ENCODE measurements around the gene LARGE1. TPM values are rescaled to one million over a fixed set of nuclear protein-coding genes. Genes with fewer than 3 reads are reported as not detected.

Gene LARGE1
- polyA plus RNA-seq, 3 donors, result 0.05 to 0.13 TPM; not detected in 1

- no peaks in the 10 kb centered on the region for H3K79me2 ChIP-seq (ENCODE audit: insufficient read depth, low read length)
- no peak overlapping the region for H3K27ac Mint-ChIP-seq
- WGBS (ENCODE audit: insufficient coverage), result 100% methylated on average over 1 of the region's 3 CpGs
- TF ChIP-seq CTCF (IDR thresholded peaks at IDR 0.05), result no peak
- no peaks in the 10 kb centered on the region for H3K9me3 ChIP-seq (replicated peaks in 1 of 2; ENCODE audit: control insufficient read depth in 1 of 2, insufficient read depth in 1 of 2, low read length in 2 of 2)
- no peak overlapping the region for H3K9ac ChIP-seq (ENCODE audit: insufficient read depth, low read length, poor library complexity, severe bottlenecking)
- H3K4me3 Mint-ChIP-seq, result no peak overlapping the region
- intact Hi-C loops (cut with micrococcal nuclease), result no loop called here
- H3K27me3 ChIP-seq (ENCODE audit: control insufficient read depth in 2 of 2, insufficient read depth in 2 of 2, low read length in 2 of 2), result no peaks in the 10 kb centered on the region
- H2AFZ ChIP-seq (ENCODE audit: insufficient read depth, low read depth, low read length, poor library complexity, severe bottlenecking), result no peak overlapping the region
- H3K4me2 ChIP-seq (replicated peaks; ENCODE audit: extremely low read depth, low read length, poor library complexity, severe bottlenecking), result no peak overlapping the region
- H3K36me3 ChIP-seq (replicated peaks in 1 of 2; ENCODE audit: control insufficient read depth in 1 of 2, insufficient read depth in 2 of 2, low read length in 2 of 2), result no peaks in the 10 kb centered on the region
- no peak for DNase-seq
- H4K20me1 ChIP-seq (ENCODE audit: insufficient read depth, low read length), result no peaks in the 10 kb centered on the region
- peaks cover 2 to 4% (median 2%) of the 10 kb centered on the region in 3 donors for H3K27me3 Mint-ChIP-seq (ENCODE audit: low read depth in 3 of 3)
- H3K9me3 Mint-ChIP-seq, result peaks cover 0 to 4% (median 0%) of the 10 kb centered on the region in 7 donors
- H3K36me3 Mint-ChIP-seq, result no peaks in the 10 kb centered on the region
- H3K4me1 Mint-ChIP-seq, result no peaks in the 10 kb centered on the region
- H3K4me3 ChIP-seq (replicated peaks in 1 of 3; ENCODE audit: low read depth in 2 of 3, low read length in 3 of 3), result no peak overlapping the region
- H3K27ac ChIP-seq (ENCODE audit: low read depth in 1 of 2, low read length in 2 of 2), result no peak overlapping the region
- H3K4me1 ChIP-seq (ENCODE audit: control insufficient read depth in 1 of 2, insufficient read depth in 2 of 2, low read length in 2 of 2), result no peaks in the 10 kb centered on the region
These were observed 348.2 kb downstream of the LARGE1 start for GRCh38 chr22:33572086-33572485.

DNA sequence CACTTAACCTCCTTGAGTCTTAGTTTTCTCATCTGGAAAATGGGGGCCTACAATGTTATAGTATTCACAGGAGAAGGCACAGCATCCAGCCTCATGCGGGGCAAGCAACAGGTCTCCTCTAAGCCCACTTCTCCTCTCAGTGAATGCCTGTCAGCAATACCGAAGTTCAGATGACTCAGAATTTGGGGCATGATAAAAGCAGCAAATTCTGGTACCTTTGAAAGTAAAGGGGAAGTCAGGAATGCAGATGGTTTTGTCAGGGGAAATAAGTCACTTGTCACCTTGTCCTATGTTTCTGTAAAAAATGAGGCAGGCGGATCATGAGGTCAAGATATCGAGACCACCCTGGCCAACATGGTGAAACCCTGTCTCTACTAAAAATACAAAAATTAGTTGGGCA lies 350.2 kb downstream of the LARGE1 start:
- Histone ChIP-seq H3K27ac (ENCODE audit: low read depth in 1 of 2, low read length in 2 of 2) (no peak overlapping the region), H3K36me3 (replicated peaks in 1 of 2; ENCODE audit: control insufficient read depth in 1 of 2, insufficient read depth in 2 of 2, low read length in 2 of 2) (no peaks in the 10 kb centered on the region), H3K4me2 (replicated peaks; ENCODE audit: extremely low read depth, low read length, poor library complexity, severe bottlenecking) (no peak overlapping the region), H3K4me3 (replicated peaks in 1 of 3; ENCODE audit: low read depth in 2 of 3, low read length in 3 of 3) (no peak overlapping the region), H2AFZ (ENCODE audit: insufficient read depth, low read depth, low read length, poor library complexity, severe bottlenecking) (no peak overlapping the region), H3K4me1 (ENCODE audit: control insufficient read depth in 1 of 2, insufficient read depth in 2 of 2, low read length in 2 of 2) (no peaks in the 10 kb centered on the region), H3K9me3 (replicated peaks in 1 of 2; ENCODE audit: control insufficient read depth in 1 of 2, insufficient read depth in 1 of 2, low read length in 2 of 2) (no peaks in the 10 kb centered on the region), H3K9ac (ENCODE audit: insufficient read depth, low read length, poor library complexity, severe bottlenecking) (no peak overlapping the region), H3K27me3 (ENCODE audit: control insufficient read depth in 2 of 2, insufficient read depth in 2 of 2, low read length in 2 of 2) (no peaks in the 10 kb centered on the region), H4K20me1 (ENCODE audit: insufficient read depth, low read length) (no peaks in the 10 kb centered on the region), H3K79me2 (ENCODE audit: insufficient read depth, low read length) (no peaks in the 10 kb centered on the region)
- no peaks in the 10 kb centered on the region for H3K36me3 Mint-ChIP-seq
- intact Hi-C loops (cut with micrococcal nuclease), result no loop called here
- DNase-seq, result no peak
- TF ChIP-seq CTCF (IDR thresholded peaks at IDR 0.05), result no peak
- H3K27me3 Mint-ChIP-seq (ENCODE audit: low read depth in 3 of 3), result peaks cover 2% of the 10 kb centered on the region in 3 donors
- H3K9me3 Mint-ChIP-seq, result peaks cover 0 to 7% (median 0%) of the 10 kb centered on the region in 7 donors
- no CpG with 5 or more reads among the region's 4 CpGs for WGBS (ENCODE audit: insufficient coverage)
- H3K4me1 Mint-ChIP-seq, result no peaks in the 10 kb centered on the region
- no peak overlapping the region for H3K4me3 Mint-ChIP-seq
- no peak overlapping the region for H3K27ac Mint-ChIP-seq
